RWPE2 (cell line): ENCODE data around the gene CALR.
"Not testable (repeated sequence)": the region's sequence is repeated elsewhere in the genome, so short reads cannot be mapped to it uniquely, and the experiment has no call there.

Source experiments
- ATAC-seq: fragments of 200-7000 bp; cut with Tn5 transposase; 3 replicates; pipeline ENCODE4 v1.9.1; 2021; ENCODE audit warnings: low read depth
- DNase-seq: peaks from one replicate; pipeline ENCODE4 v3.0.0-alpha.2; 2020; ENCODE audit warnings: low spot score
- H3K27ac ChIP-seq: fragments of 450-650 bp; 2 replicates; pipeline ENCODE4 v1.5.1; 2017; ENCODE audit warnings: mild to moderate bottlenecking; ENCODE audit not compliant: poor library complexity, severe bottlenecking
- H3K27me3 ChIP-seq: fragments of 250-450 bp; sonication (Bioruptor Pico); 2 replicates; pipeline ENCODE4 v1.5.1; 2021; ENCODE audit warnings: mild to moderate bottlenecking, moderate library complexity; ENCODE audit not compliant: insufficient read depth, poor library complexity, severe bottlenecking
- H3K36me3 ChIP-seq: fragments of 250-450 bp; sonication (Bioruptor Pico); 2 replicates; pipeline ENCODE4 v1.5.1; 2020; ENCODE audit warnings: low read depth, mild to moderate bottlenecking, moderate library complexity
- H3K4me1 ChIP-seq: fragments of 250-450 bp; sonication (Bioruptor Pico); 2 replicates; pipeline ENCODE4 v1.5.1; 2021; ENCODE audit warnings: mild to moderate bottlenecking, moderate library complexity; ENCODE audit not compliant: insufficient read depth, poor library complexity, severe bottlenecking
- H3K4me3 ChIP-seq: fragments of 250-450 bp; sonication (Bioruptor Pico); 2 replicates; pipeline ENCODE4 v1.5.1; 2021; ENCODE audit warnings: mild to moderate bottlenecking, moderate library complexity; ENCODE audit not compliant: severe bottlenecking
- H3K9me3 ChIP-seq: fragments of 250-450 bp; sonication (Bioruptor Pico); 2 replicates; pipeline ENCODE4 v1.5.1; 2021; ENCODE audit warnings: mild to moderate bottlenecking, moderate library complexity; ENCODE audit not compliant: severe bottlenecking
- TF ChIP-seq, protein P1 (sequence below): fragments of 450-650 bp; IDR thresholded peaks from one replicate; pipeline ENCODE4 v1.5.1; 2017; ENCODE audit warnings: mild to moderate bottlenecking, moderate library complexity; ENCODE audit not compliant: poor library complexity, severe bottlenecking

The CALR gene

DNA sequence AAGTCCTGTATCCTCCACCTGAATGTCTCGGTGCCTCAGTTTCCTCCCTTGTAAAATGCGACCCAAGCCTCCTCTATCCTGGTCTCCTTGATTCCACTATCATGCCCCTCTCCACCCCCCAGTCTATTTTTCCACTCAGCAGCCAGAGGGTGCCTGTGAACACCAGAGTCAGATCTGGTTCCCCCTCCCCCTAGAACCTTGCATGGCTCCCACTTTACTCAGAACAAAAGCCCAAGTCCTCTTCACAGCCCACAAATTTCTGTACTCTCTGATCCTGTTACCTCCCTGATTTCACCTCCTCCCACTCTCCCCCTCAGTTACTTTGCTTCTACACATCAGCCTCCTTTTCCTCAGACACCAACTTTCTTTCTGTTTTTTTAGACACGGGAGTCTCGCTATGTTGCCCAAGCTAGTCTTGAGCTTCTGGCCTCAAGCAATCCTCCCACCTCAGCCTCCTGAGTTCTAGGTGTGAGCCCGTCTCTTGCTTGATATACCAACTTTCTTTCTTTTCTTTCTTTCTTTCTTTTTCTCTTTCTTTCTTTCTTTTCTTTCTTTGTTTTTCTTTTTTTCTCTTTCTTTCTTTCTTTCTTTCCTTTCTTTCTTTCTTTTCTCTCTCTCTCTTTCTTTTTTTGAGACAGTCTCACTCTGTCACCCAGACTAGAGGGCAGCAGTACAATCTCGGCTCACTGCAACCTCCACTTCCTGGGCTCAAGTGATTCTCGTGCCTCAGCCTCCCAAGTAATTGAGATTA lies 31.8 kb downstream of the CALR start:
- Histone ChIP-seq H3K36me3 (no peaks in the 10 kb centered on the region), H3K27ac (no peak overlapping the region), H3K4me1 (peaks cover 5% of the 10 kb centered on the region), H3K27me3 (no peaks in the 10 kb centered on the region), H3K4me3 (no peak overlapping the region), H3K9me3 (no peaks in the 10 kb centered on the region)
- TF ChIP-seq, protein P1, sequence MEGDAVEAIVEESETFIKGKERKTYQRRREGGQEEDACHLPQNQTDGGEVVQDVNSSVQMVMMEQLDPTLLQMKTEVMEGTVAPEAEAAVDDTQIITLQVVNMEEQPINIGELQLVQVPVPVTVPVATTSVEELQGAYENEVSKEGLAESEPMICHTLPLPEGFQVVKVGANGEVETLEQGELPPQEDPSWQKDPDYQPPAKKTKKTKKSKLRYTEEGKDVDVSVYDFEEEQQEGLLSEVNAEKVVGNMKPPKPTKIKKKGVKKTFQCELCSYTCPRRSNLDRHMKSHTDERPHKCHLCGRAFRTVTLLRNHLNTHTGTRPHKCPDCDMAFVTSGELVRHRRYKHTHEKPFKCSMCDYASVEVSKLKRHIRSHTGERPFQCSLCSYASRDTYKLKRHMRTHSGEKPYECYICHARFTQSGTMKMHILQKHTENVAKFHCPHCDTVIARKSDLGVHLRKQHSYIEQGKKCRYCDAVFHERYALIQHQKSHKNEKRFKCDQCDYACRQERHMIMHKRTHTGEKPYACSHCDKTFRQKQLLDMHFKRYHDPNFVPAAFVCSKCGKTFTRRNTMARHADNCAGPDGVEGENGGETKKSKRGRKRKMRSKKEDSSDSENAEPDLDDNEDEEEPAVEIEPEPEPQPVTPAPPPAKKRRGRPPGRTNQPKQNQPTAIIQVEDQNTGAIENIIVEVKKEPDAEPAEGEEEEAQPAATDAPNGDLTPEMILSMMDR = no peak
- DNase-seq (no peak), ATAC-seq (no peak)

DNA sequence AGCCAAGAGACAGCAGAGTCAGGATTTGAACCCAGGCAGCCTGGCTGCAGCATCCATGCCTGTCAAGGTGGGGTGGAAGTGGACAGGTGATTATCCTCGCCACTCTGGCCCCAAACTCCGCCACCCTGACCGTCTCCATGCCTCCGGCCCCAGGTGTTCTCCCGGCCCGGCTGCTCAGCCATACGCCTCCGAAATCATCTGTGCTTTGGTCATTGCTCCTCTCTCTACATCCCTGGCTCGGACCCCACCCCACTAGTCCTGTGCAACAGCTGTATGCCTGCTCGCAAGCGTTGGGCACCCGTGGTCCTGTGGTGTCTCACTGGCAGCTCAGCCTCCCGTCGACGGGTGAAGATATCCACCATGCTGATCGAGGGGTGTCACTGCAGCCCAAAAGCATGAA lies 34.8 kb downstream of the CALR start:
- Histone ChIP-seq H3K4me1 (no peaks in the 10 kb centered on the region), H3K9me3 (no peaks in the 10 kb centered on the region), H3K27me3 (no peaks in the 10 kb centered on the region), H3K36me3 (no peaks in the 10 kb centered on the region), H3K27ac (no peak overlapping the region), H3K4me3 (no peak overlapping the region)
- TF ChIP-seq, protein P1 = no peak
- DNase-seq (no peak), ATAC-seq (no peak)

DNA sequence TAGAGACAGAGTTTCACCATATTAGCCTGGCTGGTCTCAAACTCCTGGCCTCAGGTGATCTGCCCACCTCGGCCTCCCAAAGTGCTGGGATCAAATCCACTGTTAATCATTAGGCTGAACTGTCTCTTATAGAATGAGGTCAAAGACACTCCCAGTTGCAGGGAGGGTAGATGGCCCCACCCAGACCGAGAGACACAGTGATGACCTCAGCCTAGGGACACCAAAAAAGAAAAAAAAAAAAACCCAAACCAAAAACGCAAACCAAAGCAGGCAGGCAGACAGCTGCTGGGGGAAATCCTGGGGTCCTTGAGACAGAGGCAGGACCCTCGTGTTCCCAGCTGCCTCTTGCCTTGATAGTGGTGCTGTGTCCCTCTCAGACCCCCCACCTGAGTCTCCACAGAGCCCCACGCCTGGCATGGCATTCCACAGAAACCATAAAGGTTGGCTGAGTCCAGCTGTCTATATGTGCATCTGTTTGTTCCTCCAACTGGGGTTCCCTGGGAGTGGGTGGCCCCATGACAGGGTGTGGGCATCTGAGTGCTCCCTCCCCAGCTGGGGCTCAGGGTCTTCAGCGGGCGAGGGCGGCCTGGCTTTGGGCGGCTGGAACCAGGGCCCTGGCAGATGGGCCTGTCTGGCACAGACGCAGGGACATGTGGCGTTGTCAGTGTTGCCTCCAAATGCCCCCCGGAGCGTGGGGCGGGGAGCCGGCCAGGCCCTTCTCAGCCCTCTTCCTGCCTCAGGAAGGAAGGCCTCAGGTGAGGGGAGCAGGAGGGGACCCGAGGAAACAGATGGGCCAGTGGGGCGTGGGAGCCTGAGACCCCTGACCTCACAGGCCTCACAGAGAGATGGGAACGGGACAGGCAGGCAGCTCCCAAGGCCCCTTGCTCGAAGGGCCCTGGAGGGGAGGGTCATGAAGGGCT lies 36.2 kb downstream of the CALR start:
- no peak overlapping the region for H3K4me3 ChIP-seq
- no peak for ATAC-seq
- TF ChIP-seq, protein P1 = no peak
- H3K27ac ChIP-seq = no peak overlapping the region
- no peaks in the 10 kb centered on the region for H3K36me3 ChIP-seq
- no peak for DNase-seq
- H3K27me3 ChIP-seq = no peaks in the 10 kb centered on the region
- no peaks in the 10 kb centered on the region for H3K9me3 ChIP-seq
- H3K4me1 ChIP-seq = no peaks in the 10 kb centered on the region

DNA sequence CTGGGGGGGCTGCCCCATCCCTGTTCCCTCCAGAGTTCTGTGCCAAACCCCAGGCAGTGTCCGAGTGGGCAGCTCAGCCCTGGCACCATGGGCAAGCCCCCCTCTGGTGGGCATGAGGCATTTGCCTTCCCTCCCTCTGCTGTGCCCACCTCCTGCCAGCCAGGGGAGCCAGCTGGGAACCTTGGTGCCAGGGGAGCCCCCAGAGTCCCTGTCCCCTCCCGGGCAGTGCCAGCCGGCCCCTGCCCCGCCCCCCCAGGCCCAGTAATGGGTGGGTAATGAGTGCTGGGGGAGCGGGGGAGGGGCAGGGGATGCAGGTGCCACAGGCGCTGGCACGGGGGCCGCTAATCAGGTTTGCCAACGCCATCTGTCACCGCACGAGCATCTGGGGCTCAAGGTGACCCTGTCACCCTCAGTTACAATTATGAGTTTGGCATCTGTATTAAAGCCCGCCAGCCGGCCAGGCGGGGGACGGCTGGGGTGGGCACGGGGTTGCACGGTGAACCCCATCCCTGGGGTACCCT lies 36.9 kb downstream of the CALR start:
- Histone ChIP-seq H3K27ac (no peak overlapping the region), H3K4me1 (no peaks in the 10 kb centered on the region), H3K4me3 (no peak overlapping the region), H3K27me3 (no peaks in the 10 kb centered on the region), H3K9me3 (no peaks in the 10 kb centered on the region), H3K36me3 (no peaks in the 10 kb centered on the region)
- ATAC-seq (no peak), DNase-seq (no peak)
- TF ChIP-seq, protein P1 = no peak

DNA sequence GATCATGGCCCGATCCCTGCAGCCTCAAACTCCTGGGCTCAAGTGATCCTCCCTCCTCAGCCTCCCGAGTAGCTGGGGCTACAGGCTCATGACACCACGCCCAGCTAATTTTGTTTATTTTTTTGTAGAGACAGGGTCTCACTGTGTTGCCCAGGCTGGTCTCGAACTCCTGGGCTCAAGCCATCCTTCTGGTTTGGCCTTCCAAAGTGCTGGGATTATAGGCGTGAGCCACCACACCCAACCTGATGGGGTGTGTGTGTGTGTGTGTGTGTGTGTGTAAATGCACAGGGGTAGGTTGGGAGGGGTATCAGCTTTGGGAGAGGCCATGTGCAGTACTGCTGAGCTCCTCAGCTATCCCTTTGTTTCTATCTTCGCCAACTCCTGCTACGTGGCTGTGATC lies 37.7 kb downstream of the CALR start:
- H3K4me1 ChIP-seq, H3K27me3 ChIP-seq, H3K36me3 ChIP-seq, H3K4me3 ChIP-seq, H3K9me3 ChIP-seq, H3K27ac ChIP-seq, DNase-seq, ATAC-seq: not testable (repeated sequence)
